HepG2 (cell line): Measurements from ENCODE around the gene PFN1. TPM values are rescaled to one million over a fixed set of nuclear protein-coding genes. Genes with fewer than 3 reads are reported as not detected.

Experiments used
- CBX5 ChIP-seq: sonication (generic); formaldehyde crosslinking; IDR thresholded peaks from 2 replicates; pipeline ENCODE4 v1.4.0; 2020; ENCODE audit warnings: missing genetic modification reagents, borderline replicate concordance
- DMAP1 ChIP-seq: IDR thresholded peaks from 2 replicates; pipeline ENCODE4 v1.6.1; 2016
- DPF2 ChIP-seq: sonication (generic); formaldehyde crosslinking; IDR thresholded peaks from 2 replicates; pipeline ENCODE4 v1.4.0; 2020; ENCODE audit warnings: mild to moderate bottlenecking, low read depth, missing genetic modification reagents, borderline replicate concordance
- FOXA3 ChIP-seq: IDR thresholded peaks from 2 replicates; pipeline ENCODE4 v1.6.1; 2016; ENCODE audit warnings: missing genetic modification reagents, missing compliant biosample characterization
- FOXK1 ChIP-seq: sonication (generic); formaldehyde crosslinking; IDR thresholded peaks from 2 replicates; pipeline ENCODE4 v1.4.0; 2020; ENCODE audit warnings: low read depth, missing genetic modification reagents, borderline replicate concordance
- HIC2 ChIP-seq: sonication (generic); formaldehyde crosslinking; IDR thresholded peaks from 2 replicates; pipeline ENCODE4 v1.9.0; 2022; ENCODE audit warnings: low read depth, missing genetic modification reagents
- HNRNPUL1 ChIP-seq: fragments of 200-400 bp; formaldehyde crosslinking; IDR thresholded peaks from 2 replicates; pipeline ENCODE4 v1.6.1; 2017; ENCODE audit warnings: low read depth, mild to moderate bottlenecking, low read length, moderate library complexity
- MAX ChIP-seq: IDR thresholded peaks from 2 replicates; pipeline ENCODE4 v1.6.1; 2012; ENCODE audit warnings: inconsistent platforms
- MXI1 ChIP-seq: IDR thresholded peaks from 3 replicates; pipeline ENCODE4 v1.6.1; 2012; ENCODE audit warnings: low read depth, low read length, inconsistent platforms, borderline replicate concordance
- NCOA5 ChIP-seq: sonication (generic); formaldehyde crosslinking; IDR thresholded peaks from 2 replicates; pipeline ENCODE4 v1.4.0; 2020; ENCODE audit warnings: missing genetic modification reagents
- NFIB ChIP-seq: sonication (generic); formaldehyde crosslinking; IDR thresholded peaks from 2 replicates; pipeline ENCODE4 v1.9.0; 2021; ENCODE audit warnings: missing genetic modification reagents, mild to moderate bottlenecking, borderline replicate concordance
- NPAS2 ChIP-seq: sonication (generic); formaldehyde crosslinking; IDR thresholded peaks from 2 replicates; pipeline ENCODE4 v1.8.0; 2022; ENCODE audit warnings: mild to moderate bottlenecking, missing genetic modification reagents, borderline replicate concordance
- POGK ChIP-seq: sonication (generic); formaldehyde crosslinking; conservative IDR thresholded peaks from 2 replicates; pipeline ENCODE4 v1.8.0; 2022; ENCODE audit warnings: mild to moderate bottlenecking, moderate library complexity, missing genetic modification reagents
- SAP130 ChIP-seq: IDR thresholded peaks from 2 replicates; pipeline ENCODE4 v1.6.1; 2016; ENCODE audit warnings: low read depth
- SMC3 ChIP-seq: IDR thresholded peaks from 2 replicates; pipeline ENCODE4 v1.6.1; 2011; ENCODE audit warnings: low read length, improper control_type of control experiment
- STAG1 ChIP-seq: sonication (generic); formaldehyde crosslinking; IDR thresholded peaks from 2 replicates; pipeline ENCODE4 v1.4.0; 2020; ENCODE audit warnings: missing genetic modification reagents
- TAF15 ChIP-seq: fragments of 200-400 bp; formaldehyde crosslinking; IDR thresholded peaks from one replicate; pipeline ENCODE4 v1.6.1; 2018; ENCODE audit warnings: mild to moderate bottlenecking, low read depth, low read length; ENCODE audit not compliant: poor library complexity, severe bottlenecking
- ZFYVE20 ChIP-seq: sonication (generic); formaldehyde crosslinking; IDR thresholded peaks from 2 replicates; pipeline ENCODE4 v1.8.0; 2023; ENCODE audit warnings: low read depth, mild to moderate bottlenecking, moderate library complexity, missing genetic modification reagents, borderline replicate concordance
- ZNF264 ChIP-seq: sonication (generic); formaldehyde crosslinking; IDR thresholded peaks from 2 replicates; pipeline ENCODE4 v1.4.0; 2020; ENCODE audit warnings: missing genetic modification reagents
- ZNF34 ChIP-seq: sonication (generic); formaldehyde crosslinking; IDR thresholded peaks from 2 replicates; pipeline ENCODE4 v1.4.0; 2020; ENCODE audit warnings: mild to moderate bottlenecking, missing genetic modification reagents, borderline replicate concordance
- polyA plus RNA-seq, 8 experiments: library from polyadenylated mRNA; depleted of rRNA in 3 of 8; stranded (reverse) in 7 of 8; unstranded in 1 of 8; fragments of >200 nt; fragmentation: Illumina TruSeq in 4 of 8; extraction: Trizol in 4 of 8; gene quantifications; 2 replicates each; pipeline versions ENCODE4 v1.2.1 to v1.2.3, GENCODE V29; 2011 to 2016; ENCODE audit warnings: low read depth in 4 of 8, missing spikeins in 1 of 8, mixed read lengths in 1 of 8; ENCODE audit not compliant: insufficient read depth in 1 of 8
- total RNA-seq, 5 experiments: library from RNA; depleted of rRNA; stranded (reverse); fragments of >200 nt; fragmentation: Illumina TruSeq; extraction: Trizol; gene quantifications; 2 replicates each; pipeline ENCODE4 v1.2.3, GENCODE V29; 2016; ENCODE audit warnings: low read depth in 1 of 5
- TF ChIP-seq, protein P1 (sequence below): IDR thresholded peaks from 2 replicates; pipeline ENCODE4 v1.6.1; 2016; ENCODE audit warnings: control low read depth
- TF ChIP-seq, protein P2 (sequence below): sonication (generic); formaldehyde crosslinking; IDR thresholded peaks from 2 replicates; pipeline ENCODE4 v1.4.0; 2020; ENCODE audit warnings: missing genetic modification reagents, borderline replicate concordance

PFN1 gene
- total and polyA plus RNA-seq, 2 of the 13 experiments (the other 11 are each of a cell fraction or from before 2014, with no cell fraction given), result 494 to 613 TPM

DNA sequence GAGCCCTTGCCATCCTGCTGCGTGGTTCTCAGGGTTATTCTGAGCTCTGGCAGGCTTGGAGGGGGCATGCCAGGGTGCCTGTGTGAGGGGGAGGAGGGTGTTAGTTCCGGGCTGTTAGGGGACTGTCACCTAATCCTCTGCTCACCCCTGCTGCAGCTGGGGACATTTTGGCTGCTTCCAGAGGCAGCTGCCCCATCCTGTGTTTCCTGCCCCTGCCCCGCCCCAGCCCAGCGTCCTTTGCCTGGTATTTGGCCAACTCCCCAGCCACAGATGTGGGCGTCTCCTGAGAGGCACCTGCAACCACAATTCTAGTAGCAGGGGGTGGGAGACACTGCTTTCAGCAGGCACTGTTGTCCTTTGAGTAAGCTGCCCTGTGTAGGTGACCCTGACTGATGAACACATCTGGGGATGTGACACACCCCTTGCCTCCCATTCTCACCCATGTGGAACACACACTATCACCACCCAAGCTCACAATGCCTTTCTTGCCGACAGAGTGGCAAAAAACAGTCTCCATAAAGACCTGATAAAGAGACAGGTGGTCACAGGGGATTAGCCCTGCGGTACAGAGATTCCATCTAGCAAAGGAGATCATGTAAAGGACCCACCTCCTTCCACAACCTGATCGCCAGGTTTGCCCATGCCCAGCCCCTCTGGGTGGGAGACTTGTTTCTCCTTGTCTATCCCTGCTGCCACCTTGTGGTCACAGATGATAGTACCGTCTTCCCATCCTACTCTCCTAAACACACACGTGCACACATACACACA lies 45.1 kb downstream of the PFN1 start, which contains the start of gene CHRNE (continued):
- TF ChIP-seq, protein P1, sequence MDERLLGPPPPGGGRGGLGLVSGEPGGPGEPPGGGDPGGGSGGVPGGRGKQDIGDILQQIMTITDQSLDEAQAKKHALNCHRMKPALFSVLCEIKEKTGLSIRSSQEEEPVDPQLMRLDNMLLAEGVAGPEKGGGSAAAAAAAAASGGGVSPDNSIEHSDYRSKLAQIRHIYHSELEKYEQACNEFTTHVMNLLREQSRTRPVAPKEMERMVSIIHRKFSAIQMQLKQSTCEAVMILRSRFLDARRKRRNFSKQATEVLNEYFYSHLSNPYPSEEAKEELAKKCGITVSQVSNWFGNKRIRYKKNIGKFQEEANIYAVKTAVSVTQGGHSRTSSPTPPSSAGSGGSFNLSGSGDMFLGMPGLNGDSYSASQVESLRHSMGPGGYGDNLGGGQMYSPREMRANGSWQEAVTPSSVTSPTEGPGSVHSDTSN (CRISPR knock-in tag), result no peak
- TF ChIP-seq SAP130 (0 out of 2 replicates have a peak, but pooled peaks have one; percentile 44), ZFYVE20 (CRISPR knock-in tag) (no peak), MXI1 (no peak), SMC3 (peak; percentile 50), FOXK1 (CRISPR knock-in tag) (peak; percentile 14; the same call in 1 of the 2 replicates), FOXA3 (CRISPR knock-in tag) (no peak), POGK (CRISPR knock-in tag) (no peak), CBX5 (CRISPR knock-in tag) (no peak), DPF2 (CRISPR knock-in tag) (no peak), MAX (peak; percentile 18; the same call in 1 of the 2 replicates), HIC2 (no peak), NCOA5 (no peak), HNRNPUL1 (no peak), TAF15 (no peak), NFIB (no peak), ZNF264 (CRISPR knock-in tag) (no peak), STAG1 (peak; percentile 76), DMAP1 (no peak), NPAS2 (CRISPR knock-in tag) (no peak), ZNF34 (no peak)
- TF ChIP-seq, protein P2, sequence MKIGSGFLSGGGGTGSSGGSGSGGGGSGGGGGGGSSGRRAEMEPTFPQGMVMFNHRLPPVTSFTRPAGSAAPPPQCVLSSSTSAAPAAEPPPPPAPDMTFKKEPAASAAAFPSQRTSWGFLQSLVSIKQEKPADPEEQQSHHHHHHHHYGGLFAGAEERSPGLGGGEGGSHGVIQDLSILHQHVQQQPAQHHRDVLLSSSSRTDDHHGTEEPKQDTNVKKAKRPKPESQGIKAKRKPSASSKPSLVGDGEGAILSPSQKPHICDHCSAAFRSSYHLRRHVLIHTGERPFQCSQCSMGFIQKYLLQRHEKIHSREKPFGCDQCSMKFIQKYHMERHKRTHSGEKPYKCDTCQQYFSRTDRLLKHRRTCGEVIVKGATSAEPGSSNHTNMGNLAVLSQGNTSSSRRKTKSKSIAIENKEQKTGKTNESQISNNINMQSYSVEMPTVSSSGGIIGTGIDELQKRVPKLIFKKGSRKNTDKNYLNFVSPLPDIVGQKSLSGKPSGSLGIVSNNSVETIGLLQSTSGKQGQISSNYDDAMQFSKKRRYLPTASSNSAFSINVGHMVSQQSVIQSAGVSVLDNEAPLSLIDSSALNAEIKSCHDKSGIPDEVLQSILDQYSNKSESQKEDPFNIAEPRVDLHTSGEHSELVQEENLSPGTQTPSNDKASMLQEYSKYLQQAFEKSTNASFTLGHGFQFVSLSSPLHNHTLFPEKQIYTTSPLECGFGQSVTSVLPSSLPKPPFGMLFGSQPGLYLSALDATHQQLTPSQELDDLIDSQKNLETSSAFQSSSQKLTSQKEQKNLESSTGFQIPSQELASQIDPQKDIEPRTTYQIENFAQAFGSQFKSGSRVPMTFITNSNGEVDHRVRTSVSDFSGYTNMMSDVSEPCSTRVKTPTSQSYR (CRISPR knock-in tag), result no peak
